NCI-H146 treated with DMSO at 0.1 percent for 48 hours (cell line): Measurements from ENCODE around the gene FGGY.
"Not testable (repeated sequence)": the region's sequence is repeated elsewhere in the genome, so short reads cannot be mapped to it uniquely, and the experiment has no call there.

Experiments used
- DNase-seq: peaks from one replicate; lab custom pipeline; 2025; ENCODE audit not compliant: unreplicated experiment; lab: John Stamatoyannopoulos, UW

Gene FGGY

GRCh38 chr1:59434336-59434735, 137.4 kb downstream of the FGGY start:
- no peak for DNase-seq

DNA sequence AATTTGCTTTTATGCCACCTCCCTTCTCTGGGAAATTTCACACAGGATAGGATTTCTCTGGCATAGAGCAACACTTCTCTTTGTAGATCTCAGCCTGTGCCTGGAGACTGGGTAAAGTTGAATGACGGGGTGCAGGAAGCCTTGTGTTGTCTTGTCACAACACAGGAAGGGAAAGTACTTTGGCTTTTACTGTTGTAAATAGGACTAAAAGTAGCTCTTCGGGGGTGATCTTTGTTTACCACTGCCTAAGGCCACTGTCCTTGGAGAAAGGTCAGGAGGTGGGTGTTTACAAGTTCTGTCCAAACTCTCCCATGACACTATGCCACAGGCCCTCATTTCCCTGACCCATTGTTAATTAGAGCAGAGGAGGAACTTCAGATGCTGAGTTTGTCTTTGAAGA, 139.7 kb downstream of the FGGY start:
- DNase-seq: no peak

GRCh38 chr1:59438058-59438560, 141.2 kb downstream of the FGGY start:
- no peak for DNase-seq

DNA sequence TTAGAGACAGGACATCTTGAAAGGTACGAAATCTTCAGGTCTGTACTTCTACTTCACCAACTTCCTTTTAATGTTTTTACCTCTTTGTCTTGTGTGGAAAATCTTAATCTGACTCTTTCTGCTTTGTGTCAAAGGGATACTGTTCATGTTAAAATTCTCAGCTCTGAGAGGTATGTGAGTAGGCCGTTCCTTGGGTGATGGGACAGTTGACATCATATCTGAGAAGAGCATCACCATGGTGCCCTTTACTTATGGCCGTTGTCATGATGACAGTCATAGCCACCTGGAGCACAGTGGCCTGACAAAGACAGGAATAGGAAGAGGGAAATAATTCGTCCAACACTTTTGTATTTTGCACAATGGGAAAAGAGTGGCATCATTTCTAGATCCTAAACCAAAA, 145.6 kb downstream of the FGGY start:
- DNase-seq: no peak

- DNase-seq: no peak
Measured at GRCh38 chr1:59443310-59443709, 146.4 kb downstream of the FGGY start.

DNA sequence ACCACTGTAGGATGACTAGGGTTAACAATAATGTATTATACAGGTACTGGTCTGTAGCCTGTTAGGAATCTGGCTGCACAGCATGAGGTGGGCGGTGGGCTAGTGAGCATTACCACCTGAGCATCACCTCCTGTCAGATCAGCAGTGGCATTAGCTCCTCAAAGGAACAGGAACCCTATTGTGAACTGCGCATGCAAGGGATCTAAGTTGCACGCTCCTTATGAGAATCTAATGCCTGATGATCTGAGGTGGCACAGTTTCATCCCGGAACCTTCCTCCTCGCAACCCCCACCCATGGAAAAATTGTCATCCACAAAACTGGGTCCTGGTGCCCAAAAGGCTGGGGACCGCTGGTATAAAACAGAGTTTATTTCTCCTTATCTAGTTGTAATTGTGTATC, 147.6 kb downstream of the FGGY start:
- no peak for DNase-seq

- no peak for DNase-seq
Measured at GRCh38 chr1:59445040-59445439, 148.1 kb downstream of the FGGY start.

DNA sequence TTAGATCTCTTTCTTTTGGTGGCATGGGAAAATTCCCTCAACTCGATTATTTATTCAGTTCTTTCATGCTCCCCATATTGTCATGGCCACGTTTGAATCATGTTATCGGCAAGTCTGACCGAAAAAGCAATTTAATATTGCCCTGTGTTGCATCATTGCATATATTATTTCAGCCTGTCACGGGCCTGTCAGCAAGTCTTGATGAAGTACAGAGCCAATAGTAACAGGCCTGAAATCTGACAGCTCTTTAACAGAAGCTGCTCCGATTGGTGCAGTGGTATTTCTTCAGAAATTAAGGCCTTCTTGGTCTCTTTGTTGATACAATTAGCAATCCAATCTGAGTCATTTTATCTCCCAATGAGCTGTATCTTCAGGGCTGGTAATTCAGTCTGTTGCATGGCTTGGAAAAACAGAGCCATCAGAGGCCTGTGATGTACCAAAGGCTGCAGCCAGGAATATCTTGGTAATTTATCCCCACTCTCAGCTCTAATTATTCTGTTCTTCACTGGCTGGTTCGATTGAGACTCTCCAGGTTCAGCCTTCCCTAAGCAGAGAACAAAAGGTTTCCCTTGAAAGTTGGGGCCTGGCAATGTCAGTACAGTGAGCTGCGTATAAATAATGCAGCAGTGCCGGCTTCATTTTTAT, 149.5 kb downstream of the FGGY start:
- no peak for DNase-seq

- no peak for DNase-seq
Measured at GRCh38 chr1:59452026-59452425, 155.1 kb downstream of the FGGY start.

- no peak for DNase-seq
Measured at GRCh38 chr1:59452559-59452958, 155.7 kb downstream of the FGGY start.

- no peak for DNase-seq
Measured at GRCh38 chr1:59453297-59453968, 156.5 kb downstream of the FGGY start.

DNA sequence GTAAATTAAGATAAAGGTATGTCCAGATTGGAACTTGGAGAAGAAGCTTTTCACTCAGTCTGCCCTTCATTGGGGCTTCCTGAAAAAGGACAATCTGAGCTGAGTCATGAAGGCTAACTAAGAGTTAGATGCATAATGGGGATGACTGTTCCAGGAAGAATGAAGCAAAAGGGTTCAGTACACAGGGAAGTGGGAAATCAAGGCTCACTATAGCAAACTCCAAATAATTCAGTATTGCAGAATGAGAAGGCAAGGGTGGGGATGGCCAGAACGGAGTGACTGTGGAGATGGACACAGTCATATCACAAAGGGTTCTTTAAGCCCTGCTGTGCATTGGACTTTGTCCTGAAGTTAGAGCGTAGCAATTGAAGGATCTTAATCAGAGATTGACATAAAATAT, 158.3 kb downstream of the FGGY start:
- DNase-seq: no peak

DNA sequence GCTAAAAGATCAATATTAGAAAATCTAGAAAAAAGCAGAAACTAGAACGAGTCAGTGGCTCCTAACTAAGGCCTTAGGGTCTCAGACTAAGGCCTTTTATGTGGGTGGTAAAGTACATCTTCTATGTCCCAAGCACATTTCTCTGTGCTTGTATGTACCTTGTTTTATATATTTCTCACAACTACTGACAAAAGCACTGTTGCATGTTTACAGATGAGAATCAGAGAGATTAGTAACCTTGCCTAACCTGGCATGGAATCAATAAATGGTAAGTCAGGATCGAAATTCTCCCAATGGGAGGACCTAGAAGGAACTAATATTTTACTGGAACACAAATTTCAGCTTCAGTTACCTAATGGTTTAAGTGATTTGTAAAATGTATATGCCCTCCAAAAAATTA, 160.9 kb downstream of the FGGY start:
- no peak for DNase-seq

DNA sequence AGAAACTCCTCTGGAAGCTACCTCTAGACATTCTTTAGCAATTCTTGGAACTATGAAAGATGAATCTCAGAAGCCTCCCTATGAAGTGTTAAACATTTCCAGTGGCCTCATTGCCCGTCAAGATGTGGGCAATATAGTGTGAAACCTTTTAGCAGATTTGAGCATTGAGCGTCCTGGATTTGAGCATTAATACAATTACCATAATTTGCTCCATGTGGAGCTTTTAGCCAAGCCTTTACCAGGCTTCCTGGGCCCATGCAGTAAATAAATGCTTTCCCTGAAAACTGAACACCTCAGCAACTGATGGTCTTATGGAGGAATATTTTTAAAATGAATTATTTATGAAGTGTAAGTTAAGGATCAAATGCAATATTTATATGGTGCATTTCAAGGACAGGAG, 162.0 kb downstream of the FGGY start:
- DNase-seq: no peak

DNA sequence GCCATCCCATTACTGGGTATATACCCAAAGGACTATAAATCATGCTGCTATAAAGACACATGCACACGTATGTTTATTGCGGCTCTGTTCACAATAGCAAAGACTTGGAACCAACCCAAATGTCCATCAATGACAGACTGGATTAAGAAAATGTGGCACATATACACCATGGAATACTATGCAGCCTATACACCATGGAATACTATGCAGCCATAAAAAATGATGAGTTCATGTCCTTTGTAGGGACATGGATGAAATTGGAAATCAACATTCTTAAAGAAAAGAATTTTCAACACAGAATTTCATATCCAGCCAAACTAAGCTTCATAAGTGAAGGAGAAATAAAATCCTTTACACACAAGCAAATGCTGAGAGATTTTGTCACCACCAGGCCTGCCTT, 166.0 kb downstream of the FGGY start:
- DNase-seq: not testable (repeated sequence)

DNA sequence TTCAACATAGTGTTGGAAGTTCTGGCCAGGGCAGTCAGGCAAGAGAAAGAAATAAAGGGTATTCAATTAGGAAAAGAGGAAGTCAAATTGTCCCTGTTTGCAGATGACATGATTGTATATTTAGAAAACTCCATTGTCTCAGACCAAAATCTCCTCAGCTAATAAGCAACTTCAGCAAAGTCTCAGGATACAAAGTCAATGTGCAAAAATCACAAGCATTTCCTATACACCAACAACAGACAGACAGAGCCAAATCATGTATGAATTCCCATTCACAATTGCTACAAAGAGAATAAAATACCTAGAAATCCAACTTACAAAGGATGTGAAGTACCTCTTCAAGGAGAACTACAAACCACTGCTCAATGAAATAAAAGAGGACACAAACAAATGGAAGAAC, 168.6 kb downstream of the FGGY start:
- not testable (repeated sequence) for DNase-seq

GRCh38 chr1:59468828-59469428, 172.0 kb downstream of the FGGY start:
- DNase-seq: no peak

DNA sequence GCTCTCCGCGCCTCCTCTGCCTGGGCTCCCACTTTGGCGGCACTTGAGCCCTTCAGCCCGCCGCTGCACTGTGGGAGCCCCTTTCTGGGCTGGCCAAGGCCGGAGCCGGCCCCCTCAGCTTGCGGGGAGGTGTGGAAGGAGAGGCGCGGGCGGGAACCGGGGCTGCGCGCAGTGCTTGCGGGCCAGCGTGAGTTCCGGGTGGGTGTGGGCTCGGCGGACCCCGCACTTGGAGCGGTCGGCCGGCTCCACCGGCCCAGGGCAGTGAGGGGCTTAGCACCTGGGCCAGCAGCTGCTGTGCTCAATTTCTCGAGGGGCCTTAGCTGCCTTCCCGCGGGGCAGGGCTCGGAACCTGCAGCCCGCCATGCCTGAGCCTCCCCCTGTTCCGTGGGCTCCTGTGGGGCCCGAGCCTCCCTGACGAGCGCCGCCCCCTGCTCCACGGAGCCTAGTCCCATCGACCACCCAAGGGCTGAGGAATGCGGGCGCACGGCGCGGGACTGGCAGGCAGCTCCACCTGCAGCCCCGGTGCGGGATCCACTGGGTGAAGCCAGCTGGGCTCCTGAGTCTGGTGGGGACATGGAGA, 175.2 kb downstream of the FGGY start:
- not testable (repeated sequence) for DNase-seq

DNA sequence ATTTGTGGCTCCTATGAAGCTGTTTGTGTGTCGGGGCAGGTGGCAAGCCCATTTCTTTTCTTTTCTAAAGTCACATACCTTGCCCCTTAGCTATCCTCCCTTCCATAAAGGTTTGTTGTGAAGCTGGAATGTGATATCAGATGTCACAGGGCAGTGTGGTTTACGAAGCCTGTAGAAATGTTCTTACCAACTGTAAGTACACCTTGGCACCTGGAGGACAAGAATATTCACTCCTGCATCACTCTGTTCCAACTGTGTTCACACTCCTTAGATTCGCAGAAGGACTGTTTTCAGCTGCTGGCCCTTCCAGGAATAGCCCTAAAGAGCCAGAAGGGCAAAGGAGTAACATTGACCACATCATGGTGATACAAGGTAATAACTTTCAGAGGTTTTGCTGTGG, 176.9 kb downstream of the FGGY start:
- DNase-seq: no peak

- DNase-seq: no peak
Measured at GRCh38 chr1:59474496-59474895, 177.6 kb downstream of the FGGY start.

DNA sequence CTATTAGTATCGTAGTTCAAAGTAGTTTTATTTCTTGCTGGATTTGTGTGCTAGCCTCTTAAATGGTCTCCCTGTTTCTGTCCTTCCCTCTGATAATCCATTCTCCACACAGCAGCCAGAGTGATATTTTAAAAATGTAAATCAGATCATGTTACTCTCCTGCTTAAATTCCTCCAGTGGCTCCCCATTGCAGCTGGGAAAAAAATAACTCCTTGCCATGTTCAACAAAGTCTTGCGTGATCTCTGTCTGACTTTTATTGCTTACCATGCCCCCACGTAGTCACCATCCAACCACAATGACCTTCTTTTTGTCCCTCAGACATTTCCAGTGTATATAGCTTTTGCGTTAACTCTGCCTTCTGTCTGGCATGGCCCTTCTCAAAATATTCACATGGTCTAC, 178.8 kb downstream of the FGGY start:
- no peak for DNase-seq

DNA sequence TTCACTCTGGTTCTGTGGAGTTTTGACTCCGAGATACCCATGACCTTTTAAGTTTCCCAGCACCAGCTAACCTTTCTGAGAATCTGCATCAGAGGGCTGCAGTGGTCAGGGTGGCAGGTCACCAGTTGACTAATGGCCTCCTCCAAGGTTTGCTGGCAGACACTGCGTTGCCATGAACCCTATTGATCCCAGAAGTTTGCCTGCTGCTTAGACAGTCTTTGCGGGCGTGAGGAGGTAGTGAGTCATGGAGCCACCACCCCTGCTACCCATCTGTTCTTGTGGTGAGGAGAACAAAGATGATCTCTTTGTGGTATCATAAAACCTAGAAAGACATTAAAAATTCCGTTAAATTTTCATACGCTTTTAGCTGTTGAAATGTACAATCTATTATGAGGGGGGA, 180.4 kb downstream of the FGGY start:
- no peak for DNase-seq
